COR-L47 (cell line): ENCODE results near the gene MRTFA.
"Not testable (repeated sequence)": the region's sequence is repeated elsewhere in the genome, so short reads cannot be mapped to it uniquely, and the experiment has no call there.

Source experiments
- DNase-seq: peaks from one replicate; lab custom pipeline; 2025; lab: John Stamatoyannopoulos, UW

Gene MRTFA

GRCh38 chr22:40636380-40637182, at the start of gene MRTFA:
Gene MRTFA (minus strand): TSS chr22:40636719.
- peak; percentile 99 for DNase-seq

DNA sequence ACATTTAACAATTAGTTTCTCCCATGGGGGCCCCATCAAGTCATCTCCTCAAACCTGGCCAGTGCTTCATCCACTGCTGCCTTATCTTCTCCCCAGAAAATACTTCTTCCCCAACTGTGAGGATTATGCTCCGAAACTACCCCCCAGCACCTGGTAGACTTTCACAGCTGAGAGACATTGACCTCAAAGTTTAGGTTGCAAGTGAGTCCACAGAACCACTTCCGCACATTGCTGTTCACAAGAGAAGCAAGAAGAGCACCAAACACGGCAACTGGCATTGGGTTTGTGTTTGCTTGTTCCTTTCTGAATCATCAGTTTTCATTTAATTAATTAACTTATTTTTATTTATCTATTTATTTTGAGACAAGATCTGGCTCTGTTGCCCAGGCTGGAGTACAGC, 48.9 kb upstream of the MRTFA start:
- no peak for DNase-seq

DNA sequence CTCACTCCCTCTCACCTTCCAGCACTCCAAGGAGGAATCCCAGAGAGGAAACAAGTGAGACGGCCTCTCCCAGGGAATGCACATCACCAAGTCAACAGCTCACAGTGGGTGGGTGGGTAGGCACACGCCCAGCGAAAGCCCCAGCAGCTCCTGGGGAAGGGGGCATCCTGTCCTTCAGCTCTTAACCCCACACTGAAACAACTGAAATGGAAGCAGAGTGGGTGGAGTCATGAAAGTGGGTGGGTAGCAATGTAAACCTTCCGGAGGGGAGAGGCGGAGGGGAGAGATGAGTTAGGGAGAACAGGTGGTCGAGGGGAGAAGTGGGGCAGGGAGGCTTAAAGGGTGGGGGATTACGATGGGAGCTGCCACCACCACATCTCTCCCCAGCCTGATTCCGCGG, 48.2 kb upstream of the MRTFA start:
- no peak for DNase-seq

DNA sequence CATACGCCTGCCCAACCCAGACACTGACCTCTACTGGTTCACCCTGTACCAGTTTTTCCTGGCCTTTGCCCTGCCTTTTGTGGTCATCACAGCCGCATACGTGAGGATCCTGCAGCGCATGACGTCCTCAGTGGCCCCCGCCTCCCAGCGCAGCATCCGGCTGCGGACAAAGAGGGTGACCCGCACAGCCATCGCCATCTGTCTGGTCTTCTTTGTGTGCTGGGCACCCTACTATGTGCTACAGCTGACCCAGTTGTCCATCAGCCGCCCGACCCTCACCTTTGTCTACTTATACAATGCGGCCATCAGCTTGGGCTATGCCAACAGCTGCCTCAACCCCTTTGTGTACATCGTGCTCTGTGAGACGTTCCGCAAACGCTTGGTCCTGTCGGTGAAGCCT, 44.9 kb upstream of the MRTFA start:
- no peak for DNase-seq

- DNase-seq, result no peak
Observed at GRCh38 chr22:40680819-40681183, 44.3 kb upstream of the MRTFA start.

GRCh38 chr22:40679964-40680818, 43.7 kb upstream of the MRTFA start:
- no peak for DNase-seq

GRCh38 chr22:40679249-40679963, 42.9 kb upstream of the MRTFA start, which contains the start of gene MCHR1:
Gene MCHR1 (plus strand): TSS chr22:40679484. CDS start chr22:40679653, 169 bp downstream.
- DNase-seq, result no peak

DNA sequence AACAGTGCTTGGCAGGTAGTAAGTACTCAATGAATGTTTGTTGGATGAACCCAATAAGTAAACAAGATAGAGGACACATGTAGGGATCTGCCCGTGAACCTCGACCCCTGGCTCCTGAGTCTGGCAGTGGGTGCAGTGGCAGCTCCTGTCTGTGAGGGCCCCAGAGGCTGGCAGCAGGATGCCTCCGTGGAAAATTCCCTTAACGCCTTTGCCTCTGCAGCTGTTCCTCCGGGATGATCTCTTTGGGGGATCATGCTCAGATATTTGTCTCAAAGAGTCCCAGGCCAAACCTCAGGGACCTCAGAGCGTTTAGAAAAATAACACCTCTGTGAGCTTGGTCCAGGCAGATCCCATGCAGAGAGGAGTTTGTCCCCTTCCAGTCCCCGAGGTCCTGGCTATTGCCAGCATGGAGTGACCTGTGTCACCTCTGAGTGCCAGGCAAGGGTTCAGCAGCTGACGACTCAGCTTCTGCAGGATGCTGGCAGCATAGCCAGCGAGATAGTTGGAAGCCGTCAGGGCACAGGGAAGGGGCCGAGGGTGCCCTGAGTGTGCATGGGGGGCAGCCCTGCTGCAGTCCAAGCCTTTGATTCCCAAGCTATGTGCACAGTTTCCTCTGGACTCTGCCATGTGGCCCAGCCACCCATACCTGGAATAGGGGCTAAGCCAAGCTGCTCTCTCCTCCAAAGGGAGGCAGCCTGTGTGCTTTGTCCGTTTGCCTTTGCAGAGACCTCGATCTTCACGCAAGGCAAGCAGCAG, 42.2 kb upstream of the MRTFA start:
- DNase-seq, result no peak

GRCh38 chr22:40676644-40677043, 40.1 kb upstream of the MRTFA start:
- DNase-seq, result no peak

DNA sequence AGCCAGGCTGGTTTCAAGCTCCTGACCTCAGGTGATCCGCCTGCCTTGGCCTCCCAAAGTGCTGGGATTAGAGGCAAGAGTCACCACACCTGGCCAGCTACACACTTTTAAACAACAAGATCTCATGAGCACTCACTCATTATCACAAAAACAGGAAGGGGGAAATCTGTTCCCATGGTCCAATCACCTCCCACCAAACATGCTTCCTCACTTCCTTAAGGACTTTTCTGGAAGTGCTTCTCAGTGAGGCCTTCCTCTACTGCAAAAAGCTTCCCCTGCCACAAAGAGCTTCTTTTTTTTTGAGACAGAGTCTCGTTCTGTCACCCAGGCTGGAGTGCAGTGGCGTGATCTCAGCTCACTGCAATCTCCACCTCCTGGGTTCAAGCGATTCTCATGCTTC, 39.6 kb upstream of the MRTFA start:
- not testable (repeated sequence) for DNase-seq

DNA sequence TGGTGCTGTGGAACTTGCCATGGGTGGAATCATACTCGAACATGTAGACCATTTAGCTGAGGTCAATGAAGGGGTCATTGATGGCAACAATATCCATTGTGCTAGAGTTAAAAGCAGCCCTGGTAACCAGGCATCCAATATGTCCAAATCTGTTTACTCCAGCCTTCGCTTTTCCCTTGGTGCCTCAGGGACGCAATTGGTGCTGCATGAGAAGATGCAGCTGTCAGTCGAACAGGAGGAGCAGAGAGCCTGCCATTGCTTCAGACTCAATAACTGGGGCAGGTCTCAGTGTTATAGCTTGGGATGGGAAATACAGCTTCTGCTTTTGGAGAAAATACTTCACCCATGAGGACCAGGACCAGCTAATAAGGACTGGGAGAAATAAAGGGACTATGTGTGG, 37.8 kb upstream of the MRTFA start:
- no peak for DNase-seq

- no peak for DNase-seq
Observed at GRCh38 chr22:40673017-40673416, 36.5 kb upstream of the MRTFA start.

DNA sequence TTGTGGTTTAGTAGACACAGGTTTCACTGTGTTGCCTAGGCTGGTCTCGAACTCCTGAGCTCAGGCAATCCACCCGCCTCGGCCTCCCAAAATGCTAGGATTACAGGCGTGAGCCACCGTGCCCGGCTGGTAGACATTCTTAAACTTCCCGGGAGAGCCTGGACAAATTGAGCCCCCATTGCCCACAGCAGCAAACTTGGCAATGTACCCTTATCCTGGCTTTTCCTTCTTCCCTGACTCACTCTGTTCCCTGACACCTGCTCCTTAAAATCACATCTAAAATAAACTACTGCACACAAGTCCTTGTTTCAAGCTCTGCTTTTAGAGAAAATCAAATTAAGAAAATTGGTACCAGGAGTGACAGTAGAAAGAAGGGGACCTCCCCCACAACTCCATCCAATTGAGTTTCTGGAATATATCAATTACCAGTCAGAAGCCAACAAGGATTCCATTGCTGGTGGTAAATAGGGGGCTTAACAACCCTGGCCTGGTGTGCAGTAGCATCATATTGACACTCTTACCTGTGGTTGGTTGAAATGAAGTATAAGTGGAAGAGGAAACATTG, 35.4 kb upstream of the MRTFA start:
- no peak for DNase-seq

GRCh38 chr22:40671369-40671768, 34.9 kb upstream of the MRTFA start:
- DNase-seq, result no peak

GRCh38 chr22:40670058-40670457, 33.5 kb upstream of the MRTFA start:
- no peak for DNase-seq

DNA sequence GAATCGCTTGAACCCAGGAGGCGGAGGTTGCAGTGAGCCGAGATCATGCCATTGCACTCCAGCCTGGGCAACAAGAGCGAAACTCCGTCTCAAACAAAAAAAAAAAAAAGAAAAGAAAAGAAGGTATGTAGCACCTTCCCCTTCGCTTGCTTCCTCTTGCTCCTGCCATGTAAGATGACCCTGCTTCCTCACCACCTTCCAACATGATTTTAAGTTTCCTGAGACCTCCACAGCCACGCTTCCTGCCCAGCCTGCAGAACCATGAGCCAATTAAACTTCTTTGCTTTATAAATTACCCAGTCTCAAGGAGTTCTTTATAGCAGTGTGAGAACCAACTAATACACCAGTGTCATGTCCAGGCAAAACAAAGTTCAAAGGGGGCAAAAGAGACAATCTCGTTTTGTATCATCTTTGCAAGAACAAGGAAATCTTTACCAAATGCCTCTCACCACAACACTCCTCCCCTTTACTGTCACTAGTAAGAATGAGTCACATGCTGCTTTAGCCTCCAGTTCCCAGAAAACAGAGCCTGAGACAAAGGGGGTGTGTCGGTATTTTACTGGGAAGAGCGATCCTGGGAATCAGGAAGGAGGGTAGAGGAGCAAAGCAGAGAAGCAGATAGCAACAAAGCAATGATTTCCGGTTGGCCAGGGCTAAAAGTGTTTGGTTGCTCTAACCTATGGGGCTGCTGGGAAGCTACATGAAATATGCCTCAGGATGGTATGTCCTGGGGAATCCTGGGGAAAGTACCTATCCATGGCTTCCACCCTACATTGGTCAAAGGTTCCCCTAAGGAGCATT, 32.3 kb upstream of the MRTFA start:
- no peak for DNase-seq

DNA sequence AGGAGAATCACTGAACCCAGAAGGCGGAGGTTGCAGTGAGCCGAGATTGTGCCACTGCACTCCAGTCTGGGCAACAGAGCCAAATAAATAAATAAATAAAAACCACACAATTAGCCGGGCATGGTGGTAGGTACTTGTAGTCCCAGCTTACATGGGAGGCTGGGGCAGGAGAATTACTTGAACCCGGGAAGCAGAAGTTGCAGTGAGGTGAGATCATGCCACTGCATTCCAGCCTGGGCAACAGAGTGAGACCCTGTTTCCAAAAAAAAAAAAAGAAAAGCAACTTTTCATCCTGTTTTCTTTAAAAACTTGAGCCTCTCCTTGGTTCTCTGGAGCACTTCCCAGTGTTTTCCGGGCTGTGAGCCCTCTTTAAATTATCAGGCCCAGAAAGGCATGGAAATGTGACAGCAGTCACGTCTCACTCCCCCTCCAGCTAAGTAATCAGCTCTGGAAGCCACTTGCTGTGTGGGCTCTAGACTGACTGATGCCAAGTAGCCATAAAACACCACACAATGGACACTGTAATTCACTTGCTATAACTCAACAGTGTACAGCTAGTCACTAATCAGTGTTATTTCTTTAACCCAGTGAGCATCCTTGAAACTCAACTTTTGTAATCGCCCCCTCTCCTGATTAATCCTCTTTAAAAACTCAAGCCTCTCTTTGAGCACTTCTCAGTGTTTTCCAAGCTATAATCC, 29.8 kb upstream of the MRTFA start:
- DNase-seq, result no peak

DNA sequence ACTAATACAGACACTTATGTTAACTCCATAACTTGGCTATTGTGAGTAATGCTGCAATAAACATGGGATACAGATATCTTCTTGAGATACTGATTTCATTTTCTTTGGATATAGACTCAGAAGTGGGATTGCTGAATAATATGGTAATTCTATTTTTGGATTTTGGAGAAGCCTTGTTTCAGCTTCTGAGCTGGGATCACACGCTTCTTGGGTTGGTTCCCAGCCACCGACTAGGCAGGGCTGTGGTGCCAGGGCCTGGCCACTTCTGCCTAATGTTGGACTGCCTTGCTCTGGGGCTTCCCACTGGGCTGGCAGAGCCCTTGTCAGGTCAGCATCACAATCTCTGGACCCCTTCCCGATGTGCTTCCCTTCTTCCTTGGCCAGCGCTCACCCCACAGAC, 28.8 kb upstream of the MRTFA start:
- DNase-seq, result no peak

- DNase-seq, result no peak
Observed at GRCh38 chr22:40661671-40662070, 25.2 kb upstream of the MRTFA start.

DNA sequence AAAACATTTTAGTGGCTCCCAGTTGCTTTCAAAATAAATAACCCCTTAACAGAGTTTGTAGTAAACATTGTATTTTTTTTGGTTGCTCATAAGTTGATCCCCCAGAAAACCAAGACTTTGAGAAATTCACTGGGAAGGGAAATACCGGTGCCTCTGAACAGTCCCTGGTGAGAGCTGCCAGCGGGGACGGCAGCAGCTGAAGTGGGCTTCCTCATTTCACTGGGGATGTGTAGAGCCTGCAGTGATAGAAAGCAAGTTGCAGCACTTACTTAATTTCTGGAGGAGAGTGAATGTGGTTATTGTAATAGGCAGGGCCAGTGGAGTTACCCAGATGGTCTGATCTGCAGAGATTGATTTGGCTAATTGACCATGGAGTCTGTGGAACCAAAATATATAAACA, 24.2 kb upstream of the MRTFA start:
- no peak for DNase-seq
